H1 (cell line): Measurements from ENCODE around the gene TENT5A. TPM values are rescaled to one million over a fixed set of nuclear protein-coding genes. Genes with fewer than 3 reads are reported as not detected.

ENCODE experiments used
- CTCF ChIA-PET: fragments of 300-600 bp; sonication (Branson Sonifier 250); formaldehyde crosslinking; loops from one replicate; lab custom pipeline; 2021; ENCODE audit not compliant: partially characterized antibody; lab: Charles Lee
- POLR2A ChIA-PET: fragments of 300-600 bp; sonication (Branson Sonifier 250); formaldehyde crosslinking; loops from one replicate; lab custom pipeline; 2021; ENCODE audit warnings: inconsistent platforms; ENCODE audit not compliant: partially characterized antibody; lab: Charles Lee
- DNase-seq, 2 experiments: peaks; one replicate each; pipeline versions ENCODE4 v3.0.0 to v3.0.0-alpha.2; 2010 to 2022; ENCODE audit warnings: low spot score in 2 of 2, low read depth in 1 of 2, mixed read lengths in 1 of 2
- FAIRE-seq: peaks from 2 replicates; lab custom pipeline; 2011; peaks lifted over from hg19 to GRCh38; lab: Jason Lieb, UNC
- H2AFZ ChIP-seq: 2 replicates; pipeline ENCODE4 v1.8.1; 2012; ENCODE audit warnings: low read length, inconsistent platforms
- H2AK5ac ChIP-seq: 2 replicates; pipeline ENCODE4 v1.6.1; 2013; ENCODE audit warnings: low read depth, low read length
- H2BK120ac ChIP-seq: replicated peaks from 2 replicates; pipeline ENCODE3; 2013; ENCODE audit warnings: low read depth, low read length, inconsistent platforms
- H2BK12ac ChIP-seq: 2 replicates; pipeline ENCODE4 v1.6.1; 2013; ENCODE audit warnings: low read depth, low read length
- H2BK15ac ChIP-seq: 2 replicates; pipeline ENCODE4 v1.6.1; 2013; ENCODE audit warnings: low read length
- H2BK20ac ChIP-seq: 2 replicates; pipeline ENCODE4 v1.6.1; 2013; ENCODE audit warnings: low read length
- H2BK5ac ChIP-seq: 2 replicates; pipeline ENCODE4 v1.6.1; 2013; ENCODE audit warnings: low read depth, low read length
- H3K14ac ChIP-seq: 2 replicates; pipeline ENCODE4 v1.6.1; 2013; ENCODE audit warnings: inconsistent platforms; ENCODE audit not compliant: insufficient read length
- H3K18ac ChIP-seq: 2 replicates; pipeline ENCODE4 v1.6.1; 2013; ENCODE audit warnings: low read length; ENCODE audit errors: extremely low read depth
- H3K23ac ChIP-seq: 2 replicates; pipeline ENCODE4 v1.6.1; 2013; ENCODE audit warnings: inconsistent platforms; ENCODE audit not compliant: insufficient read length
- H3K23me2 ChIP-seq: 2 replicates; pipeline ENCODE4 v1.6.1; 2013; ENCODE audit warnings: low read depth, low read length
- H3K27ac ChIP-seq: 2 replicates; pipeline ENCODE4 v1.6.1; 2011; ENCODE audit warnings: low read depth, low read length, inconsistent platforms
- H3K27me3 ChIP-seq, 4 experiments: replicated peaks in 1 of 4; 1 replicate in 1 of 4; 2 replicates in 3 of 4; pipeline versions ENCODE4 v1.6.1 to v1.8.1; 2011 to 2013; ENCODE audit warnings: low read length in 3 of 4, mild to moderate bottlenecking in 3 of 4, inconsistent platforms in 2 of 4, mixed read lengths in 2 of 4, moderate library complexity in 1 of 4; ENCODE audit not compliant: control insufficient read depth in 3 of 4, insufficient read depth in 3 of 4; ENCODE audit errors: extremely low read depth in 1 of 4
- H3K36me3 ChIP-seq, 4 experiments: 2 replicates each; pipeline versions ENCODE4 v1.6.1 to v1.8.1; 2011 to 2013; ENCODE audit warnings: mild to moderate bottlenecking in 4 of 4, low read length in 3 of 4, moderate library complexity in 2 of 4, control low read depth in 1 of 4, inconsistent platforms in 1 of 4; ENCODE audit not compliant: insufficient read depth in 4 of 4, control insufficient read depth in 2 of 4
- H3K4ac ChIP-seq: replicated peaks from 2 replicates; pipeline ENCODE3; 2013; ENCODE audit warnings: low read length, low read depth, mixed read lengths, inconsistent platforms; ENCODE audit not compliant: insufficient read length
- H3K4me1 ChIP-seq, 4 experiments: replicated peaks in 1 of 4; 1 replicate in 1 of 4; 2 replicates in 3 of 4; pipeline versions ENCODE4 v1.6.1 to v1.8.1; 2011 to 2013; ENCODE audit warnings: low read length in 3 of 4, inconsistent platforms in 2 of 4, mixed read lengths in 1 of 4; ENCODE audit not compliant: insufficient read depth in 4 of 4, control insufficient read depth in 3 of 4
- H3K4me2 ChIP-seq, 2 experiments: 2 replicates each; pipeline versions ENCODE4 v1.6.1 to v1.8.1; 2011 to 2013; ENCODE audit warnings: low read depth in 2 of 2, low read length in 2 of 2, control low read depth in 1 of 2, inconsistent platforms in 1 of 2, mild to moderate bottlenecking in 1 of 2; ENCODE audit not compliant: insufficient read depth in 1 of 2
- H3K4me3 ChIP-seq, 4 experiments: fragments of 200-600, 300-600 bp in 1 of 4; sonication (generic), shearing (Covaris generic), sonication (Bioruptor Twin) in 1 of 4; 2 replicates each; pipeline versions ENCODE4 v1.5.1 to v1.8.1; 2011 to 2016; ENCODE audit warnings: low read length in 4 of 4, low read depth in 3 of 4, control low read depth in 2 of 4, inconsistent platforms in 2 of 4, mild to moderate bottlenecking in 2 of 4, mixed read lengths in 1 of 4, moderate library complexity in 1 of 4; ENCODE audit not compliant: insufficient read depth in 2 of 4; ENCODE audit errors: extremely low read depth in 1 of 4
- H3K56ac ChIP-seq: replicated peaks from 2 replicates; pipeline ENCODE3; 2013; ENCODE audit warnings: low read depth, mild to moderate bottlenecking, mixed read lengths, low read length, inconsistent platforms; ENCODE audit not compliant: insufficient read length
- H3K79me1 ChIP-seq: 2 replicates; pipeline ENCODE4 v1.6.1; 2013; ENCODE audit warnings: low read depth, low read length, control low read depth
- H3K79me2 ChIP-seq, 2 experiments: 2 replicates each; pipeline versions ENCODE4 v1.6.1 to v1.8.1; 2012 to 2013; ENCODE audit warnings: low read length in 2 of 2, mild to moderate bottlenecking in 2 of 2, inconsistent platforms in 1 of 2; ENCODE audit not compliant: insufficient read depth in 2 of 2, control insufficient read depth in 1 of 2
- H3K9ac ChIP-seq, 4 experiments: replicated peaks in 1 of 4; 1 replicate in 1 of 4; 2 replicates in 3 of 4; pipeline versions ENCODE4 v1.6.1 to v1.8.1; 2011 to 2013; ENCODE audit warnings: low read depth in 3 of 4, low read length in 3 of 4, control low read depth in 2 of 4, mild to moderate bottlenecking in 2 of 4, moderate library complexity in 2 of 4, inconsistent platforms in 1 of 4; ENCODE audit errors: extremely low read depth in 1 of 4
- H3K9me3 ChIP-seq, 2 experiments: 2 replicates each; pipeline versions ENCODE4 v1.6.1 to v1.8.1; 2012 to 2013; ENCODE audit warnings: mild to moderate bottlenecking in 2 of 2, moderate library complexity in 2 of 2, control low read depth in 1 of 2, inconsistent platforms in 1 of 2, low read depth in 1 of 2, low read length in 1 of 2, mixed read lengths in 1 of 2; ENCODE audit not compliant: insufficient read depth in 2 of 2
- H4K20me1 ChIP-seq, 2 experiments: replicated peaks in 1 of 2; 2 replicates each; pipeline versions ENCODE3 to v1.8.1; 2011 to 2013; ENCODE audit warnings: inconsistent platforms in 2 of 2, low read length in 2 of 2, mild to moderate bottlenecking in 1 of 2; ENCODE audit not compliant: insufficient read depth in 2 of 2, control insufficient read depth in 1 of 2
- H4K5ac ChIP-seq: 2 replicates; pipeline ENCODE4 v1.6.1; 2013; ENCODE audit warnings: low read length, low read depth, mixed read lengths, inconsistent platforms; ENCODE audit not compliant: insufficient read length
- H4K8ac ChIP-seq: 2 replicates; pipeline ENCODE4 v1.8.0; 2013; ENCODE audit warnings: mild to moderate bottlenecking, moderate library complexity, low read length, inconsistent platforms; ENCODE audit not compliant: insufficient read depth; ENCODE audit errors: extremely low read depth
- H4K91ac ChIP-seq: replicated peaks from 2 replicates; pipeline ENCODE3; 2013; ENCODE audit warnings: low read length, mixed read lengths, inconsistent platforms; ENCODE audit not compliant: insufficient read length
- BACH1 ChIP-seq: IDR thresholded peaks from 2 replicates; pipeline ENCODE4 v1.6.1; 2012; ENCODE audit warnings: low read length, improper control_type of control experiment
- BCL11A ChIP-seq, 2 experiments: IDR thresholded peaks; one replicate each; pipeline ENCODE4 v1.6.1; 2011; ENCODE audit warnings: low read depth in 2 of 2, low read length in 2 of 2, mild to moderate bottlenecking in 2 of 2
- BRCA1 ChIP-seq: IDR thresholded peaks from 2 replicates; pipeline ENCODE4 v1.6.1; 2012; ENCODE audit warnings: low read depth, low read length, improper control_type of control experiment
- CEBPB ChIP-seq: IDR thresholded peaks from 2 replicates; pipeline ENCODE4 v1.6.1; 2012; ENCODE audit warnings: low read depth, low read length
- CHD1 ChIP-seq: IDR thresholded peaks from 2 replicates; pipeline ENCODE4 v1.6.1; 2012; ENCODE audit warnings: low read depth, low read length, improper control_type of control experiment
- EGR1 ChIP-seq: IDR thresholded peaks from 2 replicates; pipeline ENCODE4 v1.6.1; 2011; ENCODE audit warnings: low read depth, low read length, borderline replicate concordance
- KDM4A ChIP-seq: IDR thresholded peaks from one replicate; pipeline ENCODE4 v1.7.1; 2012; ENCODE audit warnings: low read depth, mild to moderate bottlenecking, moderate library complexity, low read length, inconsistent platforms; ENCODE audit not compliant: severe bottlenecking
- POU5F1 ChIP-seq: IDR thresholded peaks from 2 replicates; pipeline ENCODE4 v1.6.1; 2011; ENCODE audit warnings: low read depth, mild to moderate bottlenecking, low read length, moderate library complexity
- RBBP5 ChIP-seq: IDR thresholded peaks from 2 replicates; pipeline ENCODE4 v1.7.1; 2012; ENCODE audit warnings: low read depth, mild to moderate bottlenecking, inconsistent platforms, low read length, moderate library complexity, borderline replicate concordance
- SIN3A ChIP-seq, 2 experiments: IDR thresholded peaks in 1 of 2; conservative IDR thresholded peaks in 1 of 2; 2 replicates each; pipeline ENCODE4 v1.6.1; 2011 to 2012; ENCODE audit warnings: low read length in 2 of 2, improper control_type of control experiment in 1 of 2, low read depth in 1 of 2, mild to moderate bottlenecking in 1 of 2
- SIX5 ChIP-seq: IDR thresholded peaks from 2 replicates; pipeline ENCODE4 v1.6.1; 2011; ENCODE audit warnings: mild to moderate bottlenecking, low read depth, low read length
- SP2 ChIP-seq: IDR thresholded peaks from 2 replicates; pipeline ENCODE4 v1.6.1; 2012; ENCODE audit warnings: mild to moderate bottlenecking, low read length, inconsistent platforms
- TAF7 ChIP-seq: optimal IDR thresholded peaks from 2 replicates; pipeline ENCODE3; 2011; ENCODE audit warnings: low read depth, mild to moderate bottlenecking, inconsistent platforms, low read length, moderate library complexity, borderline replicate concordance
- TBP ChIP-seq: IDR thresholded peaks from 2 replicates; pipeline ENCODE4 v1.6.1; 2011; ENCODE audit warnings: low read depth, low read length, improper control_type of control experiment
- ZNF274 ChIP-seq: IDR thresholded peaks from 2 replicates; pipeline ENCODE4 v1.7.0; 2012; ENCODE audit warnings: low read length, borderline replicate concordance; ENCODE audit errors: extremely low read depth
- WGBS, 2 experiments: shearing (Covaris generic) in 1 of 2; methylation state at CpG; one replicate each; pipeline versions ENCODE4 v1.1.6 to v1.1.7; 2013 to 2015; ENCODE audit warnings: low lambda C conversion rate in 2 of 2, mixed read lengths in 2 of 2, inconsistent platforms in 1 of 2, low coverage in 1 of 2, missing lambda C conversion rate in 1 of 2; ENCODE audit not compliant: insufficient replicate concordance in 2 of 2, insufficient coverage in 1 of 2, insufficient read length in 1 of 2; ENCODE audit errors: extremely low coverage in 1 of 2, missing lambda C conversion rate in 1 of 2; 5-methylcytosine and 5-hydroxymethylcytosine counted together
- polyA plus RNA-seq, 7 experiments: library from polyadenylated mRNA; depleted of rRNA in 3 of 7; stranded (reverse) in 5 of 7; unstranded in 2 of 7; fragments of >200 nt in 5 of 7; fragments of 200-250 nt in 2 of 7; gene quantifications; 1 replicate in 5 of 7; 2 replicates in 1 of 7; 4 replicates in 1 of 7; pipeline versions ENCODE4 v1.2.1 to v1.2.3, GENCODE V29; 2011 to 2013; ENCODE audit warnings: missing spikeins in 2 of 7, mixed read lengths in 2 of 7
- total RNA-seq: library from RNA; stranded (reverse); fragmentation: NEBNext Ultra II Directional; extraction: Animal tissue kit (Norgen Biotek cat#: 25700); gene quantifications from 2 replicates; pipeline ENCODE4 v1.2.1, GENCODE V29; 2021
- TF ChIP-seq, protein P1 (sequence below): IDR thresholded peaks from 2 replicates; pipeline ENCODE4 v1.6.1; 2012; ENCODE audit warnings: inconsistent platforms

The TENT5A gene
- total and polyA plus RNA-seq, 2 of the 8 experiments (the other 6 are each of a cell fraction or from before 2014, with no cell fraction given) = 0.91 to 2.9 TPM

DNA sequence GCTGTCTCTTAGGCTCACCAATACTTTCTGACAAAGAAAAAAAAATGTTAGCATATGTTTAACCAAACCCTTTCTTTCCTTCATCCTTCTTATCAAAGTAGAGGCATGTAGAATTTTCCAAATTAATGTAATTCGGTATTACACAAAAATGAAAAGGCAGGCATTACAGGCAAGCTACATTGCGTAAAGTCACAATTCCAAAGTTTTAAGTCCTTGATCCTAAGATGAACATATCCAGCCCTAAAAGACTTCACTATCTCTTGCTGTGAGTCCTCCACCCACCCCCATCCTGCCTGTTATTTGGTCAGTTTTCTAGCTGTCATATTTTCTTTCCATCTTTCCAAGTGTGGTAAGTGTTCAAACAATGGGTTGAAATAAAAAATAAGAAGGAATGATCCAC lies 12.1 kb upstream of the TENT5A start:
- H2BK12ac ChIP-seq = no peak overlapping the region
- H3K79me1 ChIP-seq = no peaks in the 10 kb centered on the region
- H3K27ac ChIP-seq = no peak overlapping the region
- no peak overlapping the region for H4K91ac ChIP-seq
- WGBS, 2 experiments = 91% methylated on average over 2 of the region's 2 CpGs; no CpG with 5 or more reads in 1 of the 2 experiments
- H4K8ac ChIP-seq = no peak overlapping the region
- H2BK5ac ChIP-seq = no peak overlapping the region
- no peak overlapping the region for H3K56ac ChIP-seq
- FAIRE-seq (no peak), DNase-seq (no peak)
- no peak overlapping the region for H2AK5ac ChIP-seq
- ChIA-PET CTCF (interaction anchor here (3.6 kb wide), 1 partner anchor 11 kb away, joined by 20 read pairs; the partner anchor contains the start of gene TENT5A), POLR2A (no interaction called here)
- no peaks in the 10 kb centered on the region for H3K79me2 ChIP-seq
- no peaks in the 10 kb centered on the region for H3K27me3 ChIP-seq
- H3K36me3 ChIP-seq = no peaks in the 10 kb centered on the region
- peaks cover 0 to under 1% (median 0%) of the 10 kb centered on the region in 4 experiments; a peak in 2 of 7 replicates for H3K4me1 ChIP-seq
- H2AFZ ChIP-seq = no peak overlapping the region
- H3K23me2 ChIP-seq = no peaks in the 10 kb centered on the region; the same call in 1 of the 2 replicates
- no peaks in the 10 kb centered on the region for H4K20me1 ChIP-seq
- H3K14ac ChIP-seq = no peak overlapping the region
- no peak overlapping the region for H3K4me2 ChIP-seq
- no peak overlapping the region for H3K23ac ChIP-seq
- no peak overlapping the region for H3K18ac ChIP-seq
- H3K4me3 ChIP-seq = no peak overlapping the region
- H4K5ac ChIP-seq = no peak overlapping the region
- TF ChIP-seq POU5F1 = no peak
- no peak for TF ChIP-seq SP2
- no peak for TF ChIP-seq RBBP5
- TF ChIP-seq TAF7 = no peak
- no peak for TF ChIP-seq BRCA1
- TF ChIP-seq ZNF274 = no peak
- no peak for TF ChIP-seq SIX5
- TF ChIP-seq CEBPB = no peak
- no peak for TF ChIP-seq BACH1
- TF ChIP-seq, protein P1, sequence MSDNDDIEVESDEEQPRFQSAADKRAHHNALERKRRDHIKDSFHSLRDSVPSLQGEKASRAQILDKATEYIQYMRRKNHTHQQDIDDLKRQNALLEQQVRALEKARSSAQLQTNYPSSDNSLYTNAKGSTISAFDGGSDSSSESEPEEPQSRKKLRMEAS = no peak
- no peak for TF ChIP-seq BCL11A (IDR thresholded peaks at IDR 0.05; ENCODE audit: low read depth in 2 of 2, low read length in 2 of 2)
- no peak for TF ChIP-seq SIN3A (conservative IDR thresholded peaks at IDR 0.05 in 1 of 2, IDR thresholded peaks at IDR 0.05 in 1 of 2; ENCODE audit: low read depth in 1 of 2, low read length in 2 of 2)
- TF ChIP-seq KDM4A = no peak
- TF ChIP-seq CHD1 = no peak
- TF ChIP-seq TBP = no peak
- TF ChIP-seq EGR1 = no peak
- H2BK15ac ChIP-seq = no peak overlapping the region
- no peak overlapping the region for H2BK120ac ChIP-seq
- no peak overlapping the region for H3K4ac ChIP-seq
- H3K9ac ChIP-seq = no peak overlapping the region
- H2BK20ac ChIP-seq = no peak overlapping the region
- H3K9me3 ChIP-seq = no peaks in the 10 kb centered on the region
